Lung microvascular endothelial cell (primary cell): ENCODE results near the gene CDRT15. TPM values are rescaled to one million over a fixed set of nuclear protein-coding genes. Genes with fewer than 3 reads are reported as not detected.
"Not testable (repeated sequence)": the region's sequence is repeated elsewhere in the genome, so short reads cannot be mapped to it uniquely, and the experiment has no call there.

Experiments
- DNase-seq, 2 donors: peaks; one replicate each; pipeline versions ENCODE4 v3.0.0 to v3.0.0-alpha.2; 2010; ENCODE audit warnings: low read depth in 2 of 2
- total RNA-seq: library from RNA; depleted of rRNA; stranded (reverse); fragments of >200 nt; gene quantifications from 2 replicates; pipeline ENCODE4 v1.2.1, GENCODE V29; 2014

CDRT15 gene
- not detected in 2 replicates for total RNA-seq

- DNase-seq = not testable (repeated sequence)
These were observed at the start of gene CDRT15 for GRCh38 chr17:14236762-14237161. Gene CDRT15 (minus strand): TSS chr17:14236862. CDS start chr17:14236833, 29 bp downstream.

GRCh38 chr17:14282726-14283125 is 46.1 kb upstream of the CDRT15 start:
- no peak for DNase-seq

- no peak for DNase-seq
These were observed 44.9 kb upstream of the CDRT15 start for GRCh38 chr17:14281530-14281929.

- no peak for DNase-seq
These were observed 40.0 kb upstream of the CDRT15 start for GRCh38 chr17:14276535-14277250.

GRCh38 chr17:14270508-14270907 is 33.8 kb upstream of the CDRT15 start:
- DNase-seq = no peak

- no peak for DNase-seq
These were observed 32.8 kb upstream of the CDRT15 start for GRCh38 chr17:14269473-14269872.

- DNase-seq = no peak
These were observed 31.6 kb upstream of the CDRT15 start for GRCh38 chr17:14268264-14268663.

- DNase-seq = no peak
These were observed 24.7 kb upstream of the CDRT15 start for GRCh38 chr17:14261406-14261805.

GRCh38 chr17:14245629-14246028 is 9.0 kb upstream of the CDRT15 start:
- DNase-seq = no peak

- DNase-seq = no peak
These were observed 8.3 kb upstream of the CDRT15 start for GRCh38 chr17:14245002-14245401.

GRCh38 chr17:14239271-14239670 is 2.6 kb upstream of the CDRT15 start:
- DNase-seq = not testable (repeated sequence)

- not testable (repeated sequence) for DNase-seq
These were observed 630 bp downstream of the CDRT15 start for GRCh38 chr17:14236032-14236431.

GRCh38 chr17:14235047-14235446 is 1.6 kb downstream of the CDRT15 start:
- not testable (repeated sequence) for DNase-seq

GRCh38 chr17:14231187-14231586 is 5.5 kb downstream of the CDRT15 start:
- DNase-seq = not testable (repeated sequence)

- DNase-seq = no peak
These were observed 7.8 kb downstream of the CDRT15 start for GRCh38 chr17:14228903-14229302.

- DNase-seq = no peak
These were observed 9.6 kb downstream of the CDRT15 start for GRCh38 chr17:14227052-14227451.

GRCh38 chr17:14225254-14225980 is 11.2 kb downstream of the CDRT15 start:
- peak; percentile 42 to 47 for DNase-seq

GRCh38 chr17:14222611-14223010 is 14.1 kb downstream of the CDRT15 start:
- DNase-seq = no peak

- DNase-seq = peak in 1 of 2 donors; percentile 42
These were observed 22.4 kb downstream of the CDRT15 start for GRCh38 chr17:14214271-14214670.

- no peak for DNase-seq
These were observed 24.3 kb downstream of the CDRT15 start for GRCh38 chr17:14212401-14212800.

GRCh38 chr17:14211801-14212200 is 24.9 kb downstream of the CDRT15 start:
- no peak for DNase-seq

GRCh38 chr17:14211246-14211645 is 25.4 kb downstream of the CDRT15 start:
- DNase-seq = no peak

- DNase-seq = no peak
These were observed 27.4 kb downstream of the CDRT15 start for GRCh38 chr17:14209215-14209614.
